AG04449 (cell line): Measurements from ENCODE around the gene TMEM82.

Source experiments
- CTCF ChIA-PET: fragments of 350-600 bp; formaldehyde crosslinking; extraction: SDS; loops from one replicate; lab custom pipeline; 2021; ENCODE audit warnings: antibody characterized with exemption; lab: Yijun Ruan, JAX
- POLR2A ChIA-PET: fragments of 400-600, 350-600 bp; formaldehyde crosslinking; extraction: SDS; loops from one replicate; lab custom pipeline; 2020; ENCODE audit warnings: antibody characterized with exemption, inconsistent platforms; lab: Yijun Ruan, JAX
- DNase-seq: peaks from one replicate; pipeline ENCODE4 v3.0.0-alpha.2; 2010; ENCODE audit warnings: low read depth, low spot score
- H3K4me3 ChIP-seq: 2 replicates; pipeline ENCODE4 v1.5.1; 2011; ENCODE audit warnings: low read depth, mild to moderate bottlenecking, control low read depth, low read length
- CTCF ChIP-seq: IDR thresholded peaks from one replicate; pipeline ENCODE4 v1.5.1; 2011; ENCODE audit warnings: mild to moderate bottlenecking, moderate library complexity, low read length, control low read depth, inconsistent platforms; ENCODE audit not compliant: insufficient read depth; ENCODE audit errors: missing control alignments

TMEM82 gene

DNA sequence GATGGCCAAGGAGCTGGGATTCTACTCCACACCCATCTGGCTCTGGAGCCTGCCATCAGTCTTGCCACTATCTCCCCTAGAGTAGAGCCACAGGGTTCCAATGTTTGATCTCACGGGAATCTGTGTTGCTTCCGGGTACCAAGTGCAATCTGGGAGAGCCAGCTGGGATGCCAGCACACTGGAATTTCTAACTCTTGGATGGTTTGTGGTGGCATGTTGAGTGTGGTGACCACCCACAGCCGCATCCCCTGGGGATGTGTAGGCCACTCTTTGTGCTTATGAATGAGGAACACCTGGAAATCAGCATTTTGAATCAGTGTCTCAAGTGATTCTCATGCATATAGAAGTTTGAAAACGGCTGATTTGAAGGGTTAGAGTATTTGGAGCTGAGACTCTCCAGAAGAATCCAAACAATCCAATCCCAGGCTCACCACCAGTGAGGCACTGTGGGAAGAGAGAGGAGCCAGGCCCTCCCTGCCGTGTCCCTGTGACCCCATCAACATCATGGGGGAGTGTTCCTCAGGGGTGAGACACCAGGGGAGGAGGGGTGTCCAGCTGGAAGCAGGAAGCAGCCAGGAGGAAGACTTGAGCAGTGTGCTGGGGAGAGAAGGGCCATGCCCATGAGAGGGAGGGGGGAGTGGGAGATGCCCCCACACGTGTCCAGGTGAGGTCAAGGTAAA, 29.7 kb downstream of the TMEM82 start:
- no peak overlapping the region for H3K4me3 ChIP-seq
- no peak for TF ChIP-seq CTCF
- POLR2A ChIA-PET: no interaction called here
- CTCF ChIA-PET: interaction anchor here (2.8 kb wide), 1 partner anchor 20 kb away, joined by 9 read pairs; no protein-coding TSS in a partner anchor
- no peak for DNase-seq

GRCh38 chr1:15775706-15776105, 33.4 kb downstream of the TMEM82 start:
- no peak for TF ChIP-seq CTCF
- ChIA-PET POLR2A (interaction anchor here (1.1 kb wide), 1 partner anchor 16 kb away, joined by 3 read pairs; no protein-coding TSS in a partner anchor), CTCF (interaction anchor here (0.6 to 2.0 kb wide), 6 partner anchors 9 to 258 kb away, joined by 3 to 9 read pairs (median 4); partner anchors contain the start of gene ZBTB17)
- no peak overlapping the region for H3K4me3 ChIP-seq
- no peak for DNase-seq

DNA sequence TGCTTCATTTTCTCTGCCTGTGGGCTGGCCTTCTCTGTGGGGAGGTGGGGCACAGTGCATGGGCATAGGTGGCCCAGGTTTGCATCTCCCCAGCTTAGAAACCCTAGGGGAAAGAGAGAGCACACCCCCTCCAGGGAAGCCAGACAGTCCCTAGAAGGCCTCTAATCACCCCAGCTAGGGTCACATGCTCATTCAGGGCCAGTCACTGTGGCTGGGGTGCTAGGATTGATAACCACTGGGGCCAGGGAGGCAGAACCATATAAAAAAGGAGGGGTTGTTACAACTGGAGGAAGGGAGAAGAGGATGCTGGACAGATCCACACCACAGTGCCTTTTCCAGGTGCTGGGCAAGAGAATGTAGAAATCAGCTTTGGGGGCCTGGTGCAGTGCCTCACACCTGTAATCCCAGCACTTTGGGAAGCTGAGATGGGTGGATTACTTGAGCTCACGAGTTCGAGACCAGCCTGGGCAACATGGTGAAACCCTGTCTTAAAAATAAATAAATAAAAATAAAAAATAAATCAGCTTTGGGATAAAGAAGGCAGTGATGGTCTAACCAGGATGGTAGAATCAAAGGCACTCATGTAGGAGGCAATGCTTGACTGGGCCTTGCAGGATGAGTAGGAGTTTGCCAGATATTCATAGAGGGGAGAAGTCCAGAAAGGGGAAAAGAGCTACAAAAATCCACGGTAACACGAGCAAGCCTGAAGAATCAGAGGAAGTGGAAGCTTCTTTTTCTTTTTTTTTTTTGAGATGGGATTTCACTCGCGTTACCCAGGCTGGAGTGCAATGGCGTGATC, 35.8 kb downstream of the TMEM82 start:
- CTCF ChIA-PET: interaction anchor here (1.4 to 4.2 kb wide), 2 partner anchors 9 to 13 kb away, joined by 4 to 24 read pairs; no protein-coding TSS in a partner anchor
- no peak for DNase-seq
- no peak for TF ChIP-seq CTCF
- no peak overlapping the region for H3K4me3 ChIP-seq
- POLR2A ChIA-PET: no interaction called here

- CTCF ChIA-PET: interaction anchor here (1.2 kb wide), 1 partner anchor 10 kb away, joined by 5 read pairs; no protein-coding TSS in a partner anchor
- H3K4me3 ChIP-seq: no peak overlapping the region
- TF ChIP-seq CTCF: no peak
- POLR2A ChIA-PET: no interaction called here
- no peak for DNase-seq
Measured at GRCh38 chr1:15785683-15786082, 43.4 kb downstream of the TMEM82 start.

DNA sequence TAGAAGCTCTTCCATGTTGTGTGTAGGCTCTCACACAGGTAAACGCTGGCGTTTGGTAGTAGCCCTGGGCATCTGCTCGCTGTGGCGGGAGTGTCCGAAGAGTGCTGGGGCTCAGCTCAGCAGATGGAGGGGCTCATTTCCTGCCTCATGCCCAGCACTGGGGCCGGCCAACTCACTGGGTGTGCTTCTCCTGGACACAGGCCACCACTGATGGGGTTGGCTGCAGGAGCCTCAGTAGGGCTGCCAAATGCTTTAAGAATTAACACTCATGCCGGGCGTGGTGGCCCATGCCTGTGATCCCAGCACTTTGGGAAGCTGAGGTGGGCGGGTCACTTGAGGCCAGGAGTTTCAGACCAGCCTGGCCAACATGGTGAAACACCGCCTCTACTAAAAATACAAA, 44.3 kb downstream of the TMEM82 start:
- POLR2A ChIA-PET: no interaction called here
- TF ChIP-seq CTCF: no peak
- H3K4me3 ChIP-seq: no peak overlapping the region
- CTCF ChIA-PET: interaction anchor here (0.7 to 1.5 kb wide), 3 partner anchors 29 to 268 kb away, joined by 3 read pairs; no protein-coding TSS in a partner anchor
- no peak for DNase-seq

DNA sequence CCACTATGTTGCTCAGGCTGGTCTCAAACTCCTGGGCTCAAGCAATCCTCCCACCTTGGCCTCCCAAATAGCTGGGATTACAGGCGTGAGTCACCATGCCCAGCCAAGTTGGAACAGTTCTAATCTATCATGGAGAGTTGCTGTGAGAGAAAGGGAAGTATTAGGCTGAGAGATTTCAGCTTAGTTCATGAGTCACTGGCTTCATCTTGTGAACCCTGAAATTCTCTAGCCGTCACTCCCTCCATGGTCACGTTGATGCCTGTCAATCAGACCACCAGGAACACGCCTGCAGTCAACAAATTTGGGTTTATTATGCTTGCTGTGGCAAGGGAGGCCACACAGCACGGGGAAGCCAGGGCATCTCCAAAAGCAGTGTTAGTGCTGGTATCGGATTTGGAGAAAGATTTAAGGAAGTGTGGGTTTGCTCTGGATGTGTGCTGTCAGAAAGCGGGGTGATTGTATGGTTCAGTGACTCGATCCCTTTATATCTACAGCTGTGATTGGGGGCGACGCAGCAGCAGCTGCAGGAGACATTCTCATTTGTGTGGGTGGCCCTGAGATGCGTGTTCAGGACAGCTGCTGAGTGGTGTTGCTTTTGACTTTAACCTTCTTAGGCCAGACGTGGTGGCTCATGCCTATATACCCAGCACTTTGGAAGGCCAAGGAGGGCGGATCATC, 46.5 kb downstream of the TMEM82 start:
- no peak for TF ChIP-seq CTCF
- H3K4me3 ChIP-seq: no peak overlapping the region

More for the DNA sequence above, 46.5 kb downstream of the TMEM82 start:
- ChIA-PET CTCF (interaction anchor here (0.8 to 2.1 kb wide), 8 partner anchors 8 to 206 kb away, joined by 3 to 14 read pairs (median 3); no protein-coding TSS in a partner anchor), POLR2A (interaction anchor here (0.7 to 0.8 kb wide), 2 partner anchors 12 to 59 kb away, joined by 3 read pairs; no protein-coding TSS in a partner anchor)
- no peak for DNase-seq
